ENCODE data around the gene NPAS3.

Gene NPAS3

DNA sequence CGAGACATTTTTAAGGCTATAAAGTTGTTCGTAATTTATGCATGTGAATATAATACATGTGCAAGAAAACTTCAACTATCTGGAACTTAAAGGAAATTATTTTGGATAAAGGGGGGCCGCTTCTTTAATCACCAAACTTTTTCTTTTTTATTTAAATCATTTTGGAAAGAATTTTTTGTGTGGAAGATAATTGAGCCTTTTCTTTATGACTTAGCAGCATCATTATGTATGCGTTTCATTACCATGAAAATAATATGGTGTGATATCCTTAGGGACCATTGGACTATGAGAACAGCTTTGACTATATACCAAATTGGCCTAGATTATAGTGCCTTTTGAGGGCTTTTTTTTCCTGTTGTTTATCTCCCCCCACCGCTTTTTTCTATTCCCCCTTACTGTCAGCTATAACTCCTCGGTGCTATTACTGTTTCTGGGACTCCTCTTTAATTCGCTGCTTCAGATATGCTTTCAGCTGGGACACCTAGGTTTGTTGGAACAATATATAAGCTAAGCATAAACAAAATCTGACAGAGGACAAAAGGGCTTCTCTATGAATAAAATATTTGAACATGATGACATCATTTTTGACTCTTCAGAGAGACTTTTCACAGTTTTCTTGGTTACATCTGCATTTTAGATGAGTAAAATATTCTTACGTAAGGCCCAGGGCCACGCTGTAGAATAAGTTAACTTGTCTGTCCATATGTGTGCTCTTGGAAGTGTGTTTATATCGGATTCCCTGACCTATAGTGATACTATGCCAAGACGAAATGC is 392.7 kb downstream of the NPAS3 start:
- TF ChIP-seq, protein P1, sequence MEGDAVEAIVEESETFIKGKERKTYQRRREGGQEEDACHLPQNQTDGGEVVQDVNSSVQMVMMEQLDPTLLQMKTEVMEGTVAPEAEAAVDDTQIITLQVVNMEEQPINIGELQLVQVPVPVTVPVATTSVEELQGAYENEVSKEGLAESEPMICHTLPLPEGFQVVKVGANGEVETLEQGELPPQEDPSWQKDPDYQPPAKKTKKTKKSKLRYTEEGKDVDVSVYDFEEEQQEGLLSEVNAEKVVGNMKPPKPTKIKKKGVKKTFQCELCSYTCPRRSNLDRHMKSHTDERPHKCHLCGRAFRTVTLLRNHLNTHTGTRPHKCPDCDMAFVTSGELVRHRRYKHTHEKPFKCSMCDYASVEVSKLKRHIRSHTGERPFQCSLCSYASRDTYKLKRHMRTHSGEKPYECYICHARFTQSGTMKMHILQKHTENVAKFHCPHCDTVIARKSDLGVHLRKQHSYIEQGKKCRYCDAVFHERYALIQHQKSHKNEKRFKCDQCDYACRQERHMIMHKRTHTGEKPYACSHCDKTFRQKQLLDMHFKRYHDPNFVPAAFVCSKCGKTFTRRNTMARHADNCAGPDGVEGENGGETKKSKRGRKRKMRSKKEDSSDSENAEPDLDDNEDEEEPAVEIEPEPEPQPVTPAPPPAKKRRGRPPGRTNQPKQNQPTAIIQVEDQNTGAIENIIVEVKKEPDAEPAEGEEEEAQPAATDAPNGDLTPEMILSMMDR (IDR thresholded peaks at IDR 0.05; ENCODE audit: low read depth, low read length): no peak
- no peak overlapping the region for H3K4me3 ChIP-seq (ENCODE audit: low read depth, low read length)

DNA sequence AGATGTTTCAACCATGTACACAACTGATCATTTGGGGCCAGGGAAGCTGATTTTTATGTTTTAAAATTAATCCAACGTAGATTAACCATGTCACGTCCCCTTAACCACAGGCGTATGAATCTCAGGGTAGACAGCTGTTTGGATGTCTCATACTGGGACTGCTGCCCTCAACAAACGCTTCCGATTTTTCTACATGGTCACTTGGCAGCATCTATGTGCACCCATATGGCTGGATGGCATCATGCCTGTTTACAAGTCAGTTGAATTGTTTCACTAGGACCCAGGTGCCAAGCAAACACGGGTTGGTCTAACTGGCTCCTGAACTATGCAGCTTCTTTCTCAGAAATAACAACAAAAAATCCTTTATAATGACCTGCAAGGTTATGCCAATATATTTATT is 393.8 kb downstream of the NPAS3 start:
- TF ChIP-seq, protein P1 (IDR thresholded peaks at IDR 0.05; ENCODE audit: low read depth, low read length): no peak
- H3K4me3 ChIP-seq (ENCODE audit: low read depth, low read length): no peak overlapping the region

DNA sequence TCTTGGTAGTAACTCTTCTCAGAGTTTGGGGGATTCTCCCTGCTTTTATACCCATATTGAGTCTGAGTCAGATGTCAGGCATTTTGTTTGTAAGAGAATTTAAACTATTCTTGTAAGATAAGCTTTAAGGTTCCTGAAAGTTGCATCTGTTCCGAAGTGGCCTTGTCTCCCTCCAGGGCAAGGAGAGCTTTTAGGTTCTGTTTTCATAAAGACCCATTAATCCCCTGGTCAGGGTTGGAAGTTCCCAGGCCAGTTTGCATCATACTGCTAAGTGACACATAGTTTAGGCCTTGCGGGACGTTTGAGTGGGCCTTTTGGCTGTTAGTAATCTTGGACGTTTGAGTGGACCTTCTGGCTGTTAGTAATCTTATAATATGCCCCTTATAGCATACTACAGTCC is 396.7 kb downstream of the NPAS3 start:
- no peak overlapping the region for H3K4me3 ChIP-seq (ENCODE audit: low read depth, low read length)
- TF ChIP-seq, protein P1 (IDR thresholded peaks at IDR 0.05; ENCODE audit: low read depth, low read length): no peak

DNA sequence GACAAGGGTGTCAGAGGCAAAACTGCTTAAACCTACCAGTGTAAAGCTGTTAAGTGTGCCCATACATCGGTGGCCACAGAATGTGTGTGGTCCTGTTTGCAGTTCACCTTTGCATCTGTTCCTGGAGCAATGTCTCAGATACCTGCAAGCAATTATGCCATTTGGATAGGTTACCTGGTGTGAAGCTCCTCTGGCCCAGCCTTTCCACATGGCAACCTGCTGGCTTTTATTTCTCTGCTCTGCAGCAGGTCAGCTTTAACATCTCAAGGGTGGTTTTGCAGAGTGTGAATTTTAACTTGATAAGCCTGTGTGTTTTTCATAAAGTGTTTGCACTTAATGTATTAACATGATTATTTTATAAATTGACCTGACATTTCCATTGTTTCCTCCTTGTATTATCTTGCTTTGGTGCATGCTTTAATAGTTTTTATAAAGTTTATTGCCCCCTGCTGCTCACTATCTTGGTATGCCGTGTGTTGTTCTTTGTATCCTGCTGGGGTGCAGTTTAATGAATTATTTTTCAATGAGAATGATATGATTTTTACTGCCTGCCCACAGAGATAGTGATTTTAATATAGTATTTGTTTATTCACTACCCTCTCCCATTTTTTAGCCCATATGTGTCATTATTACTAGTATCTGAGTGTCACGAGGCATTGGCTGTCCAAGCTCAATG is 403.8 kb downstream of the NPAS3 start:
- TF ChIP-seq, protein P1 (IDR thresholded peaks at IDR 0.05; ENCODE audit: low read depth, low read length): no peak
- no peak overlapping the region for H3K4me3 ChIP-seq (ENCODE audit: low read depth, low read length)

DNA sequence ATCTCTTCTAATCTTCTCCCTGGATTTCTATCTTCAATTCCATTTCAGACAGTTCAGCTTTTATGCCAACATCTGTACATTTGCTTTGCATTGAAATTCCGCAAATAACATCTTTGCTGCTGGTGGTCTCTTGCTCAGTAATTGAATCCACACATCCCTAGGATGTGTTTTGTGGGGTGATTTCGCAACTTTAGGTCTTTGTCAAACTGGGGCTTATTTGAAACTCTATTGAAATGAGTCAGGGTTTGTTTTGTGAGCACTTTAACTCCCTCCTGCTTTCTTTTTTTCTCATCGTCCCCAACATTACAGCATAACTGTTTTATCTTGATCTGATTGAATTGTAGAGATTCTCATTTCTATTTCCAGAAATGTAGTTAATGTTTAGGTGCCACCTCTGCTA is 404.3 kb downstream of the NPAS3 start:
- TF ChIP-seq, protein P1 (IDR thresholded peaks at IDR 0.05; ENCODE audit: low read depth, low read length): no peak
- no peak overlapping the region for H3K4me3 ChIP-seq (ENCODE audit: low read depth, low read length)

DNA sequence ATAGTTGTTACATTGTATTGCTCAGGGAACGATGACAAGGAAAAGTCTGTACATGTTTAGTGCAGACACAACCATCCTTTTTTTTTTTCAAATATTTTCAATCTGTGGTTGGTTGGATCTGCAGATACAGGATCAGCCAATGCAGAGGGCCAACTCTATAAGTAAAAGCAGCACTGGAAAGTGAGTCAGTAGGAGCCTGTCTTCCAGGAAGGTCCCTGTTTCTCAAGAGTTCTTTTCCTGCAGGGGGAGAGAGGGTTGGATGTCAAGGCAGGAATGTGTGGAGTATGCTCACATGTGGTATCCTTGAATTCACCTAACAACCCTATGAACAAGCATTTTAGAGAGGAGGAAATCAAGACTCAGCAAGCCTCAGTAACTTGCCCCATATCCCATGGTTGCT is 409.1 kb downstream of the NPAS3 start:
- no peak overlapping the region for H3K4me3 ChIP-seq (ENCODE audit: low read depth, low read length)
- TF ChIP-seq, protein P1 (IDR thresholded peaks at IDR 0.05; ENCODE audit: low read depth, low read length): no peak

DNA sequence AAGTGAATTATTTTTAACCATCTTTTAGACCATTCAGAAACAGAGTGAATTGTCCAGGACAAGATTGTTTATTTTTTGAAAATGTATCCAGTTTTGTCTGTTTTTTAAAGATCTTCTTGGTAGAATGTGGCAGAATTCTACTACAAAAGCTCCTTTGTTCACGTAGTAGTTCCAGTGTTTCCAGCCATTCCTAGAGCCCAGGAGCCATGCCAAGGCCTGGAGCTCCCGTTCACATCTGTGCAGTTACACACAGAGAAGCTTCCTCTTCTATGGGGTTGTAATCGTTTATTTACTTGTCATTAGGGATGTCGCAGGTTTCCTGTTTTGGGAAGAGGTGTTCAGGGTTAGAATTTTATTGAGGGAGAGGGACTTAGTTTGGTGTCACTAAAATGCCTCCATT is 409.8 kb downstream of the NPAS3 start:
- TF ChIP-seq, protein P1 (IDR thresholded peaks at IDR 0.05; ENCODE audit: low read depth, low read length): no peak
- H3K4me3 ChIP-seq (ENCODE audit: low read depth, low read length): no peak overlapping the region

All from WI38 (cell line).